Retina (tissue), 1 donor: Measurements from ENCODE around the gene SUPT5H.

Experiments used
- DNase-seq: peaks from one replicate; pipeline ENCODE4 v3.0.0-alpha.2; 2016

SUPT5H gene

DNA sequence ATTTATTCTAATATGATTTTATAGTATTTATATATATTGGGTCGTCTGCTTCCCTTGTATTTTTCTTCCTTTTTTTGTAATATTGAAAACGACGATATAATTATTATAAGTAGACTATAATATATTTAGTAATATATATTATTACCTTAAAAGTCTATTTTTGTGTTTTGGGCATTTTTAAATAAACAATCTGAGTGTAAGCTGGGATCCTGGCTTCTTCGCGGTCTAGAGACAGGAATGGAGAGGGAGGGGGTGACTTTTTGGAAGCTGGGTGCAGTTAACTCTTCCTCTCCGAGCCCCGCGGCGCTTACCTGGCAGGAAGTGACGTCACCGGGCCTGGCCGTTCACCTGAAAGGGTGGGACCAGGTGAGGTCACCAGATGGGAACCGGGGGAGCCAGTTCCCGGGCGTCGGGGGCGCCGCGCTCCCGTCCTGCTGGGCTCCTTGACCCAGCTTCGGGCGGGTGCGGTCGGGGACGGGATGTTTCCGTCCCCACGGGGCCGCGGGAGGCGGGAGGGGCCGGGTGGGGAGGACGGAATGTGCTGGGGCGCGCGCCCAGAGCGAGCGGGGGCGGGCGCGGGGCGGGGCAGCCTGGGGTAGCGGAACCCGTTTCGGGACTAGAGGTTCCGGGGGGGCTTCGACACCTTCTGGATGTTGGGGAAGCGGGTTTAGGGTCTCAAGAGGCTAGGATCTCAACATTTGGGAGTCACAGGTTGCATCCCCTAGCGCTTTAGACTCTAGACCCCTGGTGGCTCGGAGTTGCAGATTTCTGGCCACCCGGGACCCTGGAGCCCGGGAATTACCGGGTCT is 36.0 kb upstream of the SUPT5H start:
- DNase-seq: no peak

DNA sequence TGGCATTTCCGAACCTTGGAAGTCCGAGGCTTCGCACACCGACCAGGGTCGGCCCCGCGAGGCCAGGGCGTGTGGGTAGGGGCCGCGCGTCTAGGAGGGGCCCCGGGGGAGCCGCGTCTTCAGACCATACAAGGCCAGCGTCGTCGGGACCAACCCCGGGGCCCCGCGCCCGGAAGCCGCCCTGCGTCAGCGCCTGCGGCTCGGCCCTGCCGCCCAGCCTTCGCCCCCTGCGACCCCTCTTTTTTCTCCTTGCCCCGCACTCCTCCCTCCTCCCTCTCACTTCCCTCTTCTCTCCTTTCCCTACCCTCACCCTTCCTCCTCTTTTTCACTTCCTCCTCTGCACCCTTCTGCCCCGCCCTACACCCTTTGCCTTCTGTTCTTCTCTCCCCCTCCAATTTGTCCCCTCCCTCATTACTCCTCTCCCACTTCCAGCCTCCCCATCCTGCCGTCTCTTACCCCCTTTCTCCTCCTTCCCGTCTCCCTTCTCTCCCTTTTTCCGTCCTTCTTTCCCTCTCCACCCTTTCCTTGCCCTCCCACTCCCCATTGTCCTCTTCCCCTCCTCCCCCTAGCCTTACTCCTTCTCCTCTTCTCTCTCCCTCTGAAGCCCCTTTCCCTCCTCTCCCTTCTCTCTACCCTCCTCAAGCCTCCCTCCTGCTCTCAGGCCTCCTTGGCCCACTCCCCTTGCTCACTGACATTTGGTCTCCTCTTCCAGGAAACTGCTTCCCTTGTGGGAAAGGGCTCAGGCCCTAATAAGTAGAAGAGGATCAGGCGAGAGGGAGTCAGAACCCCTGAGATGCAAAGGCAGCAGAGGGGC is 35.2 kb upstream of the SUPT5H start:
- peak; percentile 62 for DNase-seq

DNA sequence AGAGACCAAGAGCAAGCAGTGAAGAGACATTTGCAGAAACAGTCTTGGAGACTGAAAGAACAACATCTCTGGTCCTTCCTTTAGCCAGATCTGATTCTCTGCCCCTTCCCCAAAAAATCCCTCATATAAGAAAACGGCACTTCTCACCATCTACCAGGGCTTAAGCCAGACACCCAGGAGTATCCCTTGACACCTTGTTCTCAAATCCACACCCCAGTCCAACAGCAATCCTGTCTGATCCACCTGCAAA is 34.6 kb upstream of the SUPT5H start:
- DNase-seq: no peak

DNA sequence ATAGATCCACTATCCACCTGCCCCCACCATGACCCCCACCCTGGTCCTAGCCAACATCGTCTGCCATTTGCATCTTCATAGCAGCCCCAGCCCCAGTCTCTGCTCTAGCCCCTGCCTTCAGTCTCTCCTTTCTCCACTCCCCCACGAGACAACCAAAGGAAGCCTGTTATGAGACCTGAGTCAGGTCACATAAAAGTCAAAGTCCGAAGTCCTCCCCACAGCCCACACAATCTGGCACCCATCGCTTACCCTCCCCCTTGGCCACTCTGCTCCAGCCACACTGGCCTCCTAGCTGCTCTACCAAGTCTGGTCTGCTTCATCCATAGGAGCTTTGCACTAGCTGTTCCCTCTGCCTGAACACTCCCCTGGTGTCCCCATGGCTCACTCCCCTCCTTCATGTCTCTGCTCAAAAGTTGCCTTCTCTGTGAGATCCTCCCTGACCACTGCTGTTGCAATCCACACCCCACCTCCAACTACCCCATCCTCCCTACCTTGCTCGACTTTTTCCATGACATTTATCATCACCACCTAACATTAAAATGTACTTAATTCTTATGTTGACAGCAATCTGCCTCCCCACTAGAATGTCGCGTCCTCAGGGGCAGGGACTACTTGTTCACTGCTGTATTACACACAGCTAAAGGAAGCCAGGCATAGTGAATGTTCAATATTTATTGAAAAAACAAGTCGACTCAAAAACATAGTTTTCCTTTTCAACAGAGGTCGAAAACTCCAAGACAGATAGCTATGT is 34.1 kb upstream of the SUPT5H start:
- DNase-seq: no peak

DNA sequence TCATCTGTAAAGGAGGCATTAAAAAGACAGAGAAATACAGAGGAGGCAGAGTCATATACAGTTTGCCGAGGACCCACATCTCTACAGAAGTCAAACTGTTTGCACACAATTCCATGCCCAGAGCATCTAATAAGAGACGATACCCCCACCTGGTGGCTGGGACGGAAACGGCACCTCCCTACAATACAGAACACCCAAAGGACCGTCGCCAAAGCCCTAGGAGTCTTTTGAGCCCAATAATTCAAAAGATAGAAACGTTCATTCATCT is 33.6 kb upstream of the SUPT5H start:
- DNase-seq: no peak

DNA sequence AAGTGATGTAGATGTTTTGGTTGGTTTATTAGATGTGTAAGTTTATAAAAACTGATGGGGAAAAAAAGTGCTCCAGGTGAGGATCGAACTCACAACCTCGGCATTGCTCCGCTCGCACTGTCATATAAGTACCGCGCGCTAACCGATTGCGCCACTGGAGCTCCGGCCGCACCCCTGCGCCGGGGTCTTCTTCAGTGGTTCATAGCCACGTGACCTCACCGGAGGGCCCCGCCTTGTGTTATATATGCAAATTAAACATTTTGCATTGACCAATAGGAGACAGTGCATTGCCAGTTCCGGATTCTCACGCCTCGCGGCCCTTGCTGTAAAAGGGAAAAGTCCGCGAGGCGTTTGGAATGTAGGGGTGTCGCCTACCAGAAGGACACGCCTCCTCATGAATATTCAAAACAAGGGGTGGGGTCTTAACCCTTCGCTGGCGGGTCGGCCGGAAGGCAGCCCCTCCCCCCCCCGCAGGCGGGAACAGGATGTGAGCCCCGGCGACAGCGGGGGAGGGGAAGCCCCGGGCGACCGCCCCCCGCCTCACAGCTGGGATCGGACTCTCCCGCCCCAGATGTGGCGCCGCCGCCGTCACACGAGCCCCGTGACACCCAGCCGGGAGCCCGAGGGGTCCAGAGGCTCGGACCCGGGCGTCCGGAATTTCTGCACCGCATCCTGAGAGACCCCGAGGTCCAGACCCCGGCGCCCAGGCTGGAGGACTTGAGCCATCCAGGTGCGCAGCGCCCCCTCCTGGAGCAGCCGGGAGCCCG is 33.1 kb upstream of the SUPT5H start, which contains the start of gene PLEKHG2:
TSS of gene PLEKHG2 (plus strand) at position 570 of the 767 bp plus-strand sequence. CDS start 1,418 bp downstream, outside the sequence.
- peak; percentile 100 for DNase-seq

DNA sequence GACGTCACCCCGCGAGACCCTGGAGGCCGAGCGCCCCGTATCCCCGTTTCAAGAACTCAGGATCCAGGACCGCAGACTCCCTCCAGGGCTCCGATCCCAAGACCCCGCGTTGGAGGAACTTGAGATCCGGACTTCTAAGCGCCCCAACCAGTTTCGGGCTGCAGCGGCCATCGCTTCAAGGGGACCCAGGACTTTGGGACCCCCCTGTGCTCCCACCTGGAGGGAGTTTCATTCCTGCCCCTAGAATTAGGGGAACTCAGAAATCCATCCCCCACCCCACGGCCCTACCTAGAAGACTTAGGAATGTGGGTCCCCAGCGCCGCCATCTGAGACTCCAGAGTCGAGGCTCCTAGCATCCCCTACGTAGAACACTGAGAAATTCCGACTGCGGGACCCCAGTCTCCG is 32.5 kb upstream of the SUPT5H start:
- no peak for DNase-seq

DNA sequence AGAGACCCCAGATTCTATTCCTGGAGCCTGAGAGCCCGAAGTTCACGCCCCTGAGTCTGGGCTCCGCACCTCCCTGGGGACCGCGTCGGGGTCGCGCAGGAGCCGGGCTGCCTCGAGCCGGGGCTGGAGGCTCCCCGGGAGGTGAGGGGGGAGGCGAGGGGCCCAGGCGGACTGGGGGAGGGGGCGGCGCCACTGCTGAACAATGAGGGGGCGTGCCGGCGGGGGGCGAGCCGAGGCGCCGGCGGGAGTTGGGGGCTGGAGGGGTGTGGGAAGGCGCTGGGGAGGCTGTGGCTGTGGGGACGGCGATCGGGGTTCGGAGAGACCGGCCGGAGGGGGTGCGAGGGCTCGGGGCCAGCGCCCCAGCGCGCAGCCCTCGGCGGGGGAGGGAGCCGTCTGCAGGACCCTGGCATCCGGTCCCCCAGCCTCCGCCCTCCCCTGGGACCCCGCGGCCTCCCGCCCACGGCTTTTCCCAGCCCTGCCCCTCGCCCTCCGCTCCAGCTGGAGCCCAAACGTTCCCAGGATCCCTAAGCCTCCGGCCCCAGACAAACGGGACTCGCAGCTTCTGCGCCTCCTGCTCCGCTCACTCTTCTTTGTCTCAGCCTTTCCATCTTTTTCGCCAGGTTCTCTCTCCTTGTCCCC is 32.0 kb upstream of the SUPT5H start:
- DNase-seq: peak; percentile 71

DNA sequence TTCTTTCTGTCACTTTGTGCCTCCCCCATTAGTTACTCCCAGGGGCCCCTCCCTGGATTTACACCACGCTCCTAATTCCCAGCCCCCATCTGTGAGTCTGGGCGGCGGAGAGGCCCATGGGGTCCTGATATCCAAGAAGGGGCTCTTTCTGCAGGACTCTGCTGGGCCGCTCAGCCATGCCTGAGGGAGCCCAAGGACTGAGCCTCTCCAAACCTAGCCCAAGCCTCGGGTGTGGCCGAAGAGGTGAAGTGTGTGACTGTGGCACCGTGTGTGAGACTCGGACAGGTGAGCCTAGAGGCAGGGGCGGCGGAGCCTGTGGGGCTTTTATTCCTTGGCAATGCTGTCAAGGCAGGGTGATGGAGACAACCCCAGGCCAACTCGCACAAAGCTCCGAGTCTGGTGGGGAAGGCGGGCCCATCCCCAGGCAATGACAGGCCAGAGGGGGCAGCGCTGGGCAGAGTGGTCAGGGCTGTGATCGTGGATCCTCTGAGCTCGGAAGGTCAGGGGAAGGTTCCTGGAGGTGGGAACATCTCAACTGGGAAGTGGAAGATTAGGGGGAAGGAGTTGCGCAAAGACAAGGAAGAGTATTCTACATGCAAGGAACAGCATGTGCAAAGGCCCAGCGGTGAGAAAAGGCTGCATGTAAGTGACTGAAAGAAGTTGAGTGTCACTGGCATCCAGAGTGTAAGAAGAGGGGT is 31.3 kb upstream of the SUPT5H start:
- peak; percentile 73 for DNase-seq

DNA sequence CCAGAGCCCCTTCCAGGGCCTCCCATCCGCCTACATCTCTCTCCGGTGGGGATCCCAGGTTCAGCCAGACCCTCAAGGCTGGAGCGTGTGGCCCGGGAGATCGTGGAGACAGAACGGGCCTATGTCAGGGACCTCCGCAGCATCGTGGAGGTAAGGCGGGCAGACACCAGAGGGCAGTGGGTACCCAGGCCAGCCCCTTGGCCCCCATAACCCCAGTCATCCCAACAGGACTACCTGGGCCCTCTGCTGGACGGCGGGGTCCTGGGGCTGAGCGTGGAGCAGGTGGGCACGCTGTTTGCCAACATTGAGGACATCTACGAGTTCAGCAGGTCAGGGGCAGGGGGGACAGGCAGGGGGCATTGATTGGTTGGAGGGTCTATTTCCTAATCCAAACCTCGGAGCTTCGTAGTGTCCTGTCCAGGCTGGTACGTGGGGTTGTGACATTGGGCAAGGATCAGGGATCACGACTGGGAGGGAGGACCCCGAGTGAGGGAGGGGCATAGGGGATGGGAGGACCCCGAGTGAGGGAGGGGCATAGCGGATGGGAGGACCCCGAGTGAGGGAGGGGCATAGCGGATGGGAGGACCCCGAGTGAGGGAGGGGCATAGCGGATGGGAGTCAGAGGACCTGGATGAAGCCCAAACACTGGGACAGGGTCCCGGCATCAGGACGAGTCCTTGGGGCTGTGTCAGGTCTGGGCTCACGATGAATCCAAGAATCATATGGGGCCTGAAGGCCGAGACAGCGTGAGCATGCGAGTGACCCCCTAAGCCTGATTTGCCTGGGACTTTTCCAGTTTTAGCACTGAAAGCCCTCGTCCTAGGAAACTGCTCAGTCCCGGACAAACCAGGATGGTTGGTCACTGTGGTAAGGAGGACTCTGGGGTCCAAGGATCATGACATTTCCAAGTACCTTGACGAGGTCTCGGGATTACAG is 30.0 kb upstream of the SUPT5H start:
- DNase-seq: no peak

DNA sequence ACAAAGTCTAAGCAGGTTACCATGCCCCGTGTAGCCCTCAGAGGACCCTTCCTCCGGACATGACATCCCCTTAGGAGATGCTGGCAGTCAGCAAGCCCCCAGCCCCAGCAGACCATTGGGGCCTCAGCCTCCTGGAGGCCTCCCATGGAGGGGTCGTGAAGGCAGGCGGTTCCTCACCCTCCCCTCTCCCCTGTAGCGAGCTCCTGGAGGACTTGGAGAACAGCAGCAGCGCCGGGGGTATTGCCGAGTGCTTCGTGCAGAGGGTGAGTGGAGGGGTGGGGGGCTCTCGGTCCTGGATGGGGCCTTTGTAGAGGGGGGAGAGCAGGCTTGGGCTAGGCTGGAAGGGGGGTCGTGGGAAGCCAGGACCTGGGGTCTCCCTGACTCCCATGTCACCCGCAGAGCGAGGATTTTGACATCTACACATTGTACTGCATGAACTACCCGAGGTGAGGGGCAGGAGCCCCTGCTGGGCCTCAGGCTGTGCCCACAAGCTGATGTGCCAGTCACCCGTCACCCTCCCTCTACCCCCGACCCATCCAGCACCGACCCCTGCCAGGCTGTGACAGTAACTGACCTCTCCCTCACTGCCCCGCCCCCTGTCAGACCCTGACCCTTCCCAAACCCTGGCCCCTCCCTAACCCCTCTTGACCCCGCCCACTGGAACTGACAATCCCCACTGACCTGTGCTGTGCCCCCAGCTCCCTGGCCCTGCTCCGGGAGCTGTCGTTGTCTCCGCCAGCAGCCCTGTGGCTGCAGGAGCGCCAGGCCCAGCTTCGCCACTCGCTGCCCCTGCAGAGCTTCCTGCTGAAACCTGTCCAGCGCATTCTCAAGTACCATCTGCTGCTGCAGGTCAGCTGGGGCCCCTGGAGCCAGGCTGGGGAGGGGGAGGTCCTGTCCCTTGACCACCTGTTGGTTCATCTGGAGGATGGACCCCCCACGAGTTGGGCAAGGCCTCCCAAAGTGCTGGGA is 28.9 kb upstream of the SUPT5H start:
- DNase-seq: no peak

DNA sequence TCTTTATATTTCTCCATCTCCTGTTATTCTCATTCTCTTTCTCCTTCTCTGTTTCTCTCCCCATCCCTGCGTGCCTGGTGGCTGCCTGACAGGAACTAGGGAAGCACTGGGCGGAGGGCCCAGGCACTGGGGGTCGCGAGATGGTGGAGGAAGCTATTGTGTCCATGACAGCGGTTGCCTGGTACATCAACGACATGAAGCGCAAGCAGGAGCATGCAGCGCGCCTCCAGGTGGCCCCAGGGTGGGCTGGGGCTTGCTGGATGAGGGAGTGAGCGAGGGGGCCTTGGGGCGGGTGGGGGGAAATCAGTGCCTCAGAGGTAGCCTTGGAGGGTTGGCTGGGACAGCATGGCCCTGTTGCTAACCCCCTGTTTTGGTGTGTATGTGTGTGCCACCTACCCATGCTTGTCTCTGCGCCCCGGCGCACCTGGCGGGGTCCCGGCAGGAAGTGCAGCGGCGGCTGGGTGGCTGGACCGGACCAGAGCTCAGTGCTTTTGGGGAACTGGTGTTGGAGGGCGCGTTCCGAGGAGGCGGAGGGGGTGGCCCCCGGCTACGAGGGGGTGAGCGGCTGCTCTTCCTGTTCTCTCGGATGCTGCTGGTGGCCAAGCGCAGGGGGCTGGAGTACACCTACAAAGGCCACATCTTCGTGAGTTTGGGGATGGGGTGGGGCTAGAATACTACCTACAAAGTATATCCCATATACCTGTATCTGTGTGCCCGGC is 27.8 kb upstream of the SUPT5H start:
- no peak for DNase-seq

DNA sequence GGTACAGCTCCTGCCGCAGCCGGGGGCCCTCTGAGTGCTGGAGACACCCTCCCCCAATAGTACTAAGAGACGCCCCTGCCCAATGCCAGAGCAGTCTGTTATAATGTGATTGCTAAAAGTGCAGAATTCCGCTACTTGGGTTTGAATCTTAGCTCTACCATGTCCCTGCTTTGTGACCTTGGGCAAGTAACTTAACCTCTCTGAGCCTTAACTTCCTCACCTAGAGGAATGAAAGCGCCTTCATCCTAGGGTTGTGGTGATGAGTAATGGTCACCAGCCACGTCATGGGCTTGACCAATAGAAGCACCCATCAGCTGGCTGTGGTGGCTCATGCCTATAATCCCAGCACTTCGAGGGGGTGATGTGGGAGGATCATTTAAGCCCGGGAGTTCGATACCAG is 26.4 kb upstream of the SUPT5H start:
- DNase-seq: no peak

DNA sequence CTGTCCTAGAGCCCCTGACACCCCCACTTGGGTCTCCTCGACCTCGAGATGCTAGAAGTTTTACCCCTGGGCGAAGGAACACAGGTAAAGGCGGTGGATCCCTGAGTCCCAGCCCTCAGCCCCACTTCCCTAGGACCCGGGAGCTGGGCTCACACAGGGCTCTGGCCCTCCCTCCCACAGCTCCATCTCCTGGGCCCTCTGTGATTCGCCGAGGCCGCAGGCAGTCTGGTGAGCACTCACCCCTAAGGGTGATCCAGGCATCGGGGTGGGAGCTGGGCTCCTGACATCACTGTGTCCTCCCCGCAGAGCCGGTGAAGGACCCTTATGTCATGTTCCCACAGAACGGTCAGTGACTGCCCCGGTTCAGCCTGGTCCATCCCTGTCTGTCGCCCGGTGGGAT is 24.6 kb upstream of the SUPT5H start:
- DNase-seq: no peak

DNA sequence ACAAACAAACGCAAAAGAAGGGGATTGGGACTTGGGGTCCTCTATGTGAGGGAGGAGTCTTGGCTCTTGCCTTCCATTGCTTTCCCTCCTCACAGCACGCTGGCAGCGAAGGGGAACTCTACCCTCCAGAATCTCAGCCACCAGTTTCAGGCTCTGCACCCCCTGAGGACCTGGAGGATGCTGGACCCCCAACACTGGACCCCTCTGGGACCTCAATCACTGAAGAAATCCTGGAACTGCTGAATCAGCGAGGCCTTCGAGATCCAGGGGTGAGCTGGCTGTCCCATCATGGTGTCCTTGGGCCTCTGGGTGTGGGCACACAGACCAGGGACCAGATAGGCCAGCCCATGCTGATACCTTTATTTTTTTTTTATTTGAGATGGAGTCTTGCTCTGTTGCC is 23.4 kb upstream of the SUPT5H start:
- no peak for DNase-seq

DNA sequence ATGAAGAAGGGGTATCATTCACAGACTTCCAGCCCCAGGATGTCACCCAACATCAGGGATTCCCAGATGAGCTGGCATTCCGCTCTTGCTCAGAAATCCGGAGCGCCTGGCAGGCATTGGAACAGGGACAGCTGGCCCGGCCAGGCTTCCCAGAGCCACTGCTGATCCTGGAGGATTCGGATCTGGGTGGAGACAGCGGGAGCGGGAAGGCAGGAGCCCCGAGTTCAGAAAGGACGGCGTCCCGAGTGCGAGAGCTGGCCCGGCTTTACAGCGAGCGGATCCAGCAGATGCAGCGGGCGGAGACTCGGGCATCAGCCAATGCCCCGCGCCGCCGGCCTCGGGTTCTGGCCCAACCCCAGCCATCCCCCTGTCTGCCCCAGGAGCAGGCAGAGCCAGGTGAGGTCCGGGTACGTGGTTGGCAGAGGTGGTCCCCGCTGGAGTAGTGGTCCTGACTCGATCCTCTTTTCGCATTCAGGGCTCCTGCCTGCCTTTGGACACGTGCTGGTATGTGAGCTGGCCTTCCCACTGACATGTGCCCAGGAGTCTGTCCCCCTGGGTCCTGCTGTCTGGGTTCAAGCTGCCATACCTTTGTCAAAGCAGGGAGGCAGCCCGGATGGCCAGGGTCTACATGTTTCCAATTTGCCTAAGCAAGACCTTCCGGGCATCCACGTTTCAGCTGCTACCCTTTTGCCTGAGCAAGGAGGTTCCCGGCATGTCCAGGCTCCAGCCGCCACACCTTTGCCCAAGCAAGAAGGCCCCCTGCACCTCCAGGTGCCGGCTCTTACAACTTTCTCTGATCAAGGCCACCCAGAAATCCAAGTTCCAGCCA is 21.9 kb upstream of the SUPT5H start:
- no peak for DNase-seq

DNA sequence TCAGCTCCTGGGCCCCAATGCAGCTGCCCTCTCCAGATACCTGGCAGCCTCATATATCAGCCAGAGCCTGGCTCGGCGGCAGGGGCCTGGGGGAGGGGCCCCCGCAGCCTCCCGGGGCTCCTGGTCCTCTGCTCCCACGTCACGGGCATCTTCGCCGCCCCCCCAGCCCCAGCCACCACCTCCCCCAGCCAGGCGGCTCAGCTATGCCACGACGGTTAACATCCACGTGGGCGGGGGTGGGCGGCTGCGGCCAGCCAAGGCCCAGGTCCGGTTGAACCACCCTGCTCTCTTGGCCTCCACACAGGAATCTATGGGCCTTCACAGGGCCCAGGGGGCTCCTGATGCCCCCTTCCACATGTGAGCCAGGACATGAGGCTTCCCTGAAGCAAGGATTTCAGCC is 20.4 kb upstream of the SUPT5H start:
- no peak for DNase-seq

DNA sequence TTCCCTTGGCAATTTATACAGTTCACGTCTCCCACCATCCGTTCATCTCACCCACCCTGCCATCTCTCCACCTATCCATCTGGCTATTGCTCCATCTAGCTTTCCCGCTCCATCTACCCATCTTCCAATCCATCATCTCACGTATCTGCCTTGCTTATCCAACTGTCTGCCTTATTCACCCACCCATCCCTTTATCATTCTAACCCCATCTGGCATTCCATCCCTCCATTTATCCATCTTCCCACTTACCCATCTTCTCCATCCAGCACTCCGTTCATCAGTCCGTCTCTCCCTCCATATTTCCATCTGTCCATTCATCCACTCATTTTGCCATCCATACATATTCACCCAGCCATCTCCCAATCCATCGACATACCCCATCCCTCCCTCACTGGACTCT is 19.6 kb upstream of the SUPT5H start:
- DNase-seq: no peak
